Lower leg skin (tissue), 4 donors: ENCODE results near the gene PRMT2. TPM values are rescaled to one million over a fixed set of nuclear protein-coding genes. Genes with fewer than 3 reads are reported as not detected.

ENCODE experiments used
- DNase-seq, 2 donors: peaks; one replicate each; pipeline ENCODE4 v3.0.0-alpha.2; 2019; ENCODE audit warnings: low spot score in 2 of 2
- H3K4me3 ChIP-seq: fragments of 200-600 bp; sonication (generic); 2 replicates; pipeline ENCODE4 v1.5.1; 2017; ENCODE audit warnings: mild to moderate bottlenecking, low read depth; ENCODE audit not compliant: poor library complexity, severe bottlenecking
- POLR2A ChIP-seq, 2 donors: fragments of 450-650 bp; IDR thresholded peaks; one replicate each; pipeline ENCODE4 v1.6.1; 2016 to 2017; ENCODE audit warnings: antibody characterized with exemption in 2 of 2, mild to moderate bottlenecking in 1 of 2, moderate library complexity in 1 of 2
- WGBS, 2 donors: methylation state at CpG; one replicate each; pipeline ENCODE4 v1.1.5; 2018; 5-methylcytosine and 5-hydroxymethylcytosine counted together
- intact Hi-C: fragments of 100-400 bp; cut with DNase I; formaldehyde crosslinking; loops from one replicate; pipeline ENCODE4 v1.15.0; 2023; ENCODE audit warnings: low total_unique reads
- total RNA-seq, 4 donors: library from RNA; depleted of rRNA; stranded (reverse); fragments of >200 nt; gene quantifications; one replicate each; pipeline ENCODE4 v1.1.0, GENCODE V29; 2016
- TF ChIP-seq, protein P1 (sequence below), 3 donors: fragments of 450-650 bp; IDR thresholded peaks; one replicate each; pipeline ENCODE4 v1.5.1; 2016; ENCODE audit warnings: antibody characterized with exemption in 3 of 3, mild to moderate bottlenecking in 3 of 3, moderate library complexity in 2 of 3

Gene PRMT2
- total RNA-seq: 100 to 1,000 TPM in 2 of 4 donors, 10 to 100 TPM in 2; 88.0 to 115 (median 95.2) TPM

DNA sequence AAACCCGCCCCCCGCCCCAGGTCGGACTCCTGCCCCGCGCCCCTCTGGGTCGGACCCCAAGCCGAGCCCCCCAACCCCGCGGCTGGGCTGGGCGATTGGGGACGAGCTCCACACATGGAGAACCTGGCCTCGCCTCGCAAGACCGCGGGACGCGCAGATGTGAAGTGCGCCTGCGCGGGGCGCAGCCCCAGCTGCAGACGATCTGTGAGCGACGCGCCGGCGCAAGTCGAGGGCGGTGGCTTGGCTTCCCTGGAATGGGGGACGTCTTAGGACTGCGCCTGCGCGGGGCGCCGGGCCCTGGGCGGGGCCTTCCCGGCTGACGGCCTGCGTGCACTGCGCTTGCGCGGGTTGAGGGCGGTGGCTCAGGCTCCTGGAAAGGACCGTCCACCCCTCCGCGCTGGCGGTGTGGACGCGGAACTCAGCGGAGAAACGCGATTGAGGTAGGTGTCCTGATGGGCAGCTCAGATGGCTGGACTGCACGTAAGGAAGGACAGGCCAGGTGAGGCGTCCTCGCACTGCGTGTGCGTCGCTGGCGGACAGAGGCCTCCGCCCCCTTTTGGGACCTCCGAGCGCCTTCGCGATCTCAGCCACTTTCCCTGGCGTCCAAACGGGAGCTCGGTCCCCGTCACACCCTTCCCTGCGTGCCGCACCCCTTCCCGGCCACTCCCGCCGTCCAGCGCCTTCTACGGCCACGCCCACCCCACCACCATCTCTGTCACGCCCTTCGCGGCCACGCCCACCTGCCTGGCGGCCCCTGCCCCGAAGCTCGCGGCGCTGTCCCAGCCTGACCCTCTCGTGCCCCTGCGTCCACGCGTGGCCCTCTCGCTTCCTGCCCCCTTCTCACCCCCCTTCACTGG lies at the start of gene PRMT2:
TSS of gene PRMT2 (plus strand) at position 351 of the 857 bp plus-strand sequence. CDS start 1,278 bp downstream, outside the sequence.
- TF ChIP-seq, protein P1, sequence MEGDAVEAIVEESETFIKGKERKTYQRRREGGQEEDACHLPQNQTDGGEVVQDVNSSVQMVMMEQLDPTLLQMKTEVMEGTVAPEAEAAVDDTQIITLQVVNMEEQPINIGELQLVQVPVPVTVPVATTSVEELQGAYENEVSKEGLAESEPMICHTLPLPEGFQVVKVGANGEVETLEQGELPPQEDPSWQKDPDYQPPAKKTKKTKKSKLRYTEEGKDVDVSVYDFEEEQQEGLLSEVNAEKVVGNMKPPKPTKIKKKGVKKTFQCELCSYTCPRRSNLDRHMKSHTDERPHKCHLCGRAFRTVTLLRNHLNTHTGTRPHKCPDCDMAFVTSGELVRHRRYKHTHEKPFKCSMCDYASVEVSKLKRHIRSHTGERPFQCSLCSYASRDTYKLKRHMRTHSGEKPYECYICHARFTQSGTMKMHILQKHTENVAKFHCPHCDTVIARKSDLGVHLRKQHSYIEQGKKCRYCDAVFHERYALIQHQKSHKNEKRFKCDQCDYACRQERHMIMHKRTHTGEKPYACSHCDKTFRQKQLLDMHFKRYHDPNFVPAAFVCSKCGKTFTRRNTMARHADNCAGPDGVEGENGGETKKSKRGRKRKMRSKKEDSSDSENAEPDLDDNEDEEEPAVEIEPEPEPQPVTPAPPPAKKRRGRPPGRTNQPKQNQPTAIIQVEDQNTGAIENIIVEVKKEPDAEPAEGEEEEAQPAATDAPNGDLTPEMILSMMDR (IDR thresholded peaks at IDR 0.05): no peak
- peak in 1 of 2 donors; percentile 5 for TF ChIP-seq POLR2A (IDR thresholded peaks at IDR 0.05)
- peak; percentile 94 to 99 for DNase-seq
- 0 to 1% methylated on average over 42 to 44 of the region's 90 CpGs for WGBS, 2 donors
- intact Hi-C loops: no loop called here
- peak within 1 kb of the TSS; percentile 70 for H3K4me3 ChIP-seq

DNA sequence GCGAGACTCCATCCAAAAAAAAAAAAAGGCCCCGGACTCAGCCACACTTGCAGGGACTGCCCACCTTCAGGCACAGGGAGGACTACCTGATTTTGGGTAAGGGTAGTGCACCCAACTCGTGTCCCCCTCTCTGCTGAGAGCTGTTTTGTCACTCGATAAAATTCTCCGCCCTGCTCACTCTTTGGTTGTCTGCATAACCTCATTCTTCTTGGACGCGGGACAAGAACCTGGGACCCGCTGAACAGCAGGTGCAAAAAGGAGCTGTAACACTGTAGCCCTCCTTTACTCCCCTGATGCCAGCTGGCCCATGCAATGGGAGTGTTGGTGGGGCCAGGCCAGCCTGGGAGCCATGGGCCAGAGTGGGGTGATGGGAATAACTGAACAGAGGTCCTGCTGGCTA lies 41.2 kb upstream of the PRMT2 start:
- 90% methylated on average over 8 of the region's 8 CpGs for WGBS, 2 donors
- TF ChIP-seq POLR2A (IDR thresholded peaks at IDR 0.05): no peak
- TF ChIP-seq, protein P1 (IDR thresholded peaks at IDR 0.05): no peak
- DNase-seq: no peak
- no peak overlapping the region for H3K4me3 ChIP-seq
- intact Hi-C loops: no loop called here

DNA sequence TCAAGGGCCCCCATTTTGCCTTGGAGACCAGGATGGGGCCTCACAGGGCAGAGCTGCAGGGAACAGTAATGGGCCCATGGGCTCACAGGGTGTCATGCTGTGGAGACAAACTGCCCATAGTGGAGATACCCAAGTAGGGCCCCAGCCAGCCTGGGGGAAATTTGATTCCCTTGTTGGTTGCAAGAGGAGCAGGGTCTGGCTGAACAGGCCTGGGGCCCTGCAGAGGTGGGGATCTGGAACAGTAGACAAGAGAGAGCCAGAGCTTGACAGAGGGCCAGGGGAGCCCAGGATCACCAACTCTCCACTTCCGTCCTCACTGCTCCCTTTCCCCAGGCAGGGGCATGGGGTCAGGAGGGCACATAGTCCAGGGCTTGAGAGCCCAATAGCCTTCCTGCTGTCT lies 39.3 kb upstream of the PRMT2 start:
- DNase-seq: no peak
- TF ChIP-seq, protein P1 (IDR thresholded peaks at IDR 0.05): no peak
- no peak for TF ChIP-seq POLR2A (IDR thresholded peaks at IDR 0.05)
- 50 to 92% methylated on average over 1 of the region's 1 CpG for WGBS, 2 donors
- H3K4me3 ChIP-seq: no peak overlapping the region
- intact Hi-C loops: no loop called here

DNA sequence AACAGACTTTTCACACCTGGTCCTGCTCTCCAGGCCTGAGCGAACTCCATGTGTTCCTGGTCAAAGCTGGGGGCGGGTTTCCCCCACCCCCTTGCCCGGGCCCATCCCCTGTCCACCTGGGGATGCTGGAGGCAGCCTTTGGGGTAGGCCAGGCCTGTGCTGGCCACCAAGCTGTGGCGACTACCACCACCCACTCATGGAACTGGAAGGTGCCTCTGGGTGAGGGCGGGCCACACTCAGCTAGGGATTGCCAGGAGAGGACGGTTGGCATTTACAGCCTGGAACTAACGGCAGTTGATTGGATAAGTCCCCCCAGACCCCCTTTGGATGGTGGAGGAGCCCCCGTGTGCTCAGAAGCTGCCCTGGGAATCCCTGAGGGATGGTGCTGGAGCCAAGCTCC lies 38.4 kb upstream of the PRMT2 start:
- 88 to 91% methylated on average over 7 to 8 of the region's 8 CpGs for WGBS, 2 donors
- intact Hi-C loops: no loop called here
- H3K4me3 ChIP-seq: no peak overlapping the region
- DNase-seq: no peak
- no peak for TF ChIP-seq POLR2A (IDR thresholded peaks at IDR 0.05)
- TF ChIP-seq, protein P1 (IDR thresholded peaks at IDR 0.05): no peak

DNA sequence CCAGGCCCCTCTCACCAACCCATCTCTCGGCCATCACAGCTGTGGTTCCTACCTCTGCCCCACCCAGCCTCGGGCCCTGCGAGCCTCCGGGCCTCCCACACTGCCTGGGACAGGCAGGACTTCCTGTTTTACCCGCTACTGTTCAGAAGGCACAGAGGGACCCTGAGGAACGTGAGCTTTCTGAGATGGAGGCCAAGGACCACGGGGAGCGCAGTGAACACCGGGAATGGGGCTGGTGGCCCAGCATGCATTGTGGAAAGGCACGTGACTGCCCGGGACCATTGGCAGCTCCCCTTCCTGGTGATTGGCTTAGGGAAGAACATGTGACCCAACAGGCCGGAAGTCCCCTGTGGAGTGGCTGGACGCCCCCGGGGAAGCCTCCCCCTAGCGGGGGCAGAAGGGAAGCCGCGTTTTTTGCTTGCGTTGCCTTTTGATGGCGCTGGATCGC lies 37.6 kb upstream of the PRMT2 start:
- TF ChIP-seq POLR2A (IDR thresholded peaks at IDR 0.05): no peak
- TF ChIP-seq, protein P1 (IDR thresholded peaks at IDR 0.05): no peak
- 88% methylated on average over 20 of the region's 20 CpGs for WGBS, 2 donors
- no peak overlapping the region for H3K4me3 ChIP-seq
- intact Hi-C loops: no loop called here
- DNase-seq: no peak
